ENCODE measurements around the gene GPATCH8. TPM values are rescaled to one million over a fixed set of nuclear protein-coding genes. Genes with fewer than 3 reads are reported as not detected.

Gene GPATCH8
- total RNA-seq, 2 donors from 2014 or later = 21.3 to 26.4 TPM

DNA sequence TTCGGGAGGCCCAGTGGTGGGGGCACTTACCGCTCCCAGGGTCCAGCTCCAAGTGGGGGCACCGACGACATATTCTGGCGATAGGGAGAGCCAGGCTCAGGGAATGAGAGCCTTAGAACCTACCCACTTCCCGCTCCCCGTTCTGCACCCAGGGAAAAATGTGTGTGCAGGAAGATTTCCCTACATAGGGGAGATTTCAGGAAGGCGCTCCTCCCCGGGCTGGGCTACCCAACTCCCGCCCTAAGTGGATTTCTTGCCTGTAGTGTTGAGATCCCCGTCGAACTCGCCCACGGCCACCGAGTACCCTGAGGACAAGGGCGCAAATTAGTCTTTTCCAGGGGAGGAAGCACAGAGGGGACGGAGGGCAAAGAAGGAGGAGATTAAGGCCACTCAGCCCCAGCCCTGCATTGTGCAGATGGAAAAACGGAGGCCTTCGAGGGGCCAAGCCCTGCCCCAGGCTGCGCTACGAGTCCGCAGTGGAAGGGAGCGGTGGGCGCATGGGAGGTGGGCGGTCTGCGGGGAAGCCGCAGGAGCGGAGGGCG is 118.9 kb downstream of the GPATCH8 start:
- H3K27ac ChIP-seq = no peak overlapping the region
- H3K4me3 ChIP-seq = peak overlapping the region in 1 of 2 donors; percentile 57
- no peak for DNase-seq (ENCODE audit: low spot score)
- H3K9me3 ChIP-seq = no peaks in the 10 kb centered on the region
- TF ChIP-seq, protein P1, sequence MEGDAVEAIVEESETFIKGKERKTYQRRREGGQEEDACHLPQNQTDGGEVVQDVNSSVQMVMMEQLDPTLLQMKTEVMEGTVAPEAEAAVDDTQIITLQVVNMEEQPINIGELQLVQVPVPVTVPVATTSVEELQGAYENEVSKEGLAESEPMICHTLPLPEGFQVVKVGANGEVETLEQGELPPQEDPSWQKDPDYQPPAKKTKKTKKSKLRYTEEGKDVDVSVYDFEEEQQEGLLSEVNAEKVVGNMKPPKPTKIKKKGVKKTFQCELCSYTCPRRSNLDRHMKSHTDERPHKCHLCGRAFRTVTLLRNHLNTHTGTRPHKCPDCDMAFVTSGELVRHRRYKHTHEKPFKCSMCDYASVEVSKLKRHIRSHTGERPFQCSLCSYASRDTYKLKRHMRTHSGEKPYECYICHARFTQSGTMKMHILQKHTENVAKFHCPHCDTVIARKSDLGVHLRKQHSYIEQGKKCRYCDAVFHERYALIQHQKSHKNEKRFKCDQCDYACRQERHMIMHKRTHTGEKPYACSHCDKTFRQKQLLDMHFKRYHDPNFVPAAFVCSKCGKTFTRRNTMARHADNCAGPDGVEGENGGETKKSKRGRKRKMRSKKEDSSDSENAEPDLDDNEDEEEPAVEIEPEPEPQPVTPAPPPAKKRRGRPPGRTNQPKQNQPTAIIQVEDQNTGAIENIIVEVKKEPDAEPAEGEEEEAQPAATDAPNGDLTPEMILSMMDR (IDR thresholded peaks at IDR 0.05) = no peak
- H3K27me3 ChIP-seq = no peaks in the 10 kb centered on the region
- H3K36me3 ChIP-seq = no peaks in the 10 kb centered on the region
- peaks cover 0 to 21% of the 10 kb centered on the region in 2 donors for H3K4me1 ChIP-seq

DNA sequence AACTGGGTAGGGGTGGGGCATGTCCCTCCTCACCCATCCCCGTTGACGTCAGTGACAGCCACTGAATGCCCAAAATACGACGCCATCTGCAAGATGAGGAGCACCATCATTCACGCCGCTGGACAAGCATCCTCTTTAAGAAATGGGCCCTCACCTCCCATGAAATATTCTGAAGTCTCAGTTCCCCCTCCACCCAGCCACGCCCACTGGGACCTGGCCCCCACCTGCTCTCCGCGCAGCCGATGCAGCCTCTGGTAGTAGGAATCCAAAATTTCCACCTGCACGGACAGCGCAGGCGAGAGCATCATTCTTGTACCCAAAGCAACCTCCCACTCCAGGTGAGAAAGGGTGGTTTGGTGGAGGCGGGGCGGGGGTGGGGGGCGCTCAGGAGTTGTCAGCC is 119.3 kb downstream of the GPATCH8 start:
- no peaks in the 10 kb centered on the region for H3K36me3 ChIP-seq
- DNase-seq (ENCODE audit: low spot score) = no peak
- H3K9me3 ChIP-seq = no peaks in the 10 kb centered on the region
- TF ChIP-seq, protein P1 (IDR thresholded peaks at IDR 0.05) = no peak
- peaks cover 0 to 21% of the 10 kb centered on the region in 2 donors for H3K4me1 ChIP-seq
- H3K27ac ChIP-seq = no peak overlapping the region
- no peaks in the 10 kb centered on the region for H3K27me3 ChIP-seq
- no peak overlapping the region for H3K4me3 ChIP-seq

GRCh38 chr17:44383363-44383762 is 119.8 kb downstream of the GPATCH8 start:
- no peak overlapping the region for H3K4me3 ChIP-seq
- H3K4me1 ChIP-seq = peaks cover 0 to 21% of the 10 kb centered on the region in 2 donors
- TF ChIP-seq, protein P1 (IDR thresholded peaks at IDR 0.05) = no peak
- no peaks in the 10 kb centered on the region for H3K36me3 ChIP-seq
- no peak overlapping the region for H3K27ac ChIP-seq
- H3K9me3 ChIP-seq = no peaks in the 10 kb centered on the region
- no peaks in the 10 kb centered on the region for H3K27me3 ChIP-seq
- no peak for DNase-seq (ENCODE audit: low spot score)

GRCh38 chr17:44382917-44383316 is 120.3 kb downstream of the GPATCH8 start:
- Histone ChIP-seq H3K9me3 (no peaks in the 10 kb centered on the region), H3K4me3 (no peak overlapping the region), H3K27me3 (no peaks in the 10 kb centered on the region), H3K27ac (no peak overlapping the region), H3K4me1 (peaks cover 0 to 21% of the 10 kb centered on the region in 2 donors), H3K36me3 (no peaks in the 10 kb centered on the region)
- no peak for DNase-seq (ENCODE audit: low spot score)
- TF ChIP-seq, protein P1 (IDR thresholded peaks at IDR 0.05) = no peak

DNA sequence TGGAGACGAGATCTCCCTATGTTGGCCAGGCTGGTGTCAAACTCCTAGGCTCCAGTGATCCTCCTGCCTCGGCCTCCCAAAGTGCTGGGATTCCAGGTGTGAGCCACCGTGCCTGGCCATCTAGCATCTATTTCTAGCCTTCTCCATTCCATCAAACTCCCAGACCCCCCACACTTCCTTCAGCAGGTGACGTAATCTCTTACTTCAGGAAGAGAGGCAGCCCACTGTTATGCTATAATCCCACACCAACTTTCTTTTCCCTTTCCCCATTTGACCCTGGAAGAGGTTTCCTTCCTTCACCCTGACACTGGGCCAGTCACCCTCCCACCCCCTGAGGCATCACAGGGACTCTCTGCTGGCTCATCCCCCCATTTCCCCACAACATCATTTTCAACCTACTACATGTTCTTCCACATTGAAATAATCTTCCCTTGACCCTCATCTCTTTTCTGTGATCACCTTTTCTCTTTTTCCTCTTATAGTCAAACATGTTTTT is 121.3 kb downstream of the GPATCH8 start:
- Histone ChIP-seq H3K9me3 (no peaks in the 10 kb centered on the region), H3K27ac (no peak overlapping the region), H3K4me3 (no peak overlapping the region), H3K4me1 (peaks cover 0 to 22% of the 10 kb centered on the region in 2 donors), H3K36me3 (no peaks in the 10 kb centered on the region), H3K27me3 (no peaks in the 10 kb centered on the region)
- no peak for DNase-seq (ENCODE audit: low spot score)
- TF ChIP-seq, protein P1 (IDR thresholded peaks at IDR 0.05) = no peak

DNA sequence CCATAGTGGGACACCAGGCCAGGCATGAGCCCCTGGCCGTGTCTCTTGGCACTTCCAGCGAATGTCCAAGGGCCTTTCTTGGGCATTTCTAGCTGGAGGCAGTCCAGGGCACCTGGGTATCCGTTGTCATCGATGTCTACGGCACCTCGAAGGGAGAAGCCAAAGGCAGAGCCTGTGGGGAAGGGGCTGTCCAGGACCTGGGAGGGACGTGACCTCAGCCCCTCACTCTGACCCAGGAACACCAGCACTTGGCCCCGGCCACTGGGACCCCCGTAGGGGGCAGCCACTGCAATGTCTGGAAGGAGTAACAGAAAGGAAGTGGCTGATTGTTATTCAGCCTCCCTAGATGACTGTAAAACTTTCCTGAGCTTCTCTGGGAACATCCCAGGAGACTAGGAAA is 122.4 kb downstream of the GPATCH8 start:
- H3K27ac ChIP-seq = no peak overlapping the region
- H3K4me3 ChIP-seq = no peak overlapping the region
- H3K9me3 ChIP-seq = no peaks in the 10 kb centered on the region

More for the DNA sequence above, 122.4 kb downstream of the GPATCH8 start:
- DNase-seq (ENCODE audit: low spot score) = no peak
- Histone ChIP-seq H3K4me1 (peaks cover 0 to 28% of the 10 kb centered on the region in 2 donors), H3K27me3 (no peaks in the 10 kb centered on the region), H3K36me3 (no peaks in the 10 kb centered on the region)
- TF ChIP-seq, protein P1 (IDR thresholded peaks at IDR 0.05) = no peak

Measured in right atrium auricular region (tissue), 2 donors.